ENCODE results near the gene TNKS2. TPM values are rescaled to one million over a fixed set of nuclear protein-coding genes. Genes with fewer than 3 reads are reported as not detected.

TNKS2 gene
- total and polyA plus RNA-seq, 2 of the 13 experiments (the other 11 are each of a cell fraction or from before 2014, with no cell fraction given), result 15.2 to 19.4 TPM

DNA sequence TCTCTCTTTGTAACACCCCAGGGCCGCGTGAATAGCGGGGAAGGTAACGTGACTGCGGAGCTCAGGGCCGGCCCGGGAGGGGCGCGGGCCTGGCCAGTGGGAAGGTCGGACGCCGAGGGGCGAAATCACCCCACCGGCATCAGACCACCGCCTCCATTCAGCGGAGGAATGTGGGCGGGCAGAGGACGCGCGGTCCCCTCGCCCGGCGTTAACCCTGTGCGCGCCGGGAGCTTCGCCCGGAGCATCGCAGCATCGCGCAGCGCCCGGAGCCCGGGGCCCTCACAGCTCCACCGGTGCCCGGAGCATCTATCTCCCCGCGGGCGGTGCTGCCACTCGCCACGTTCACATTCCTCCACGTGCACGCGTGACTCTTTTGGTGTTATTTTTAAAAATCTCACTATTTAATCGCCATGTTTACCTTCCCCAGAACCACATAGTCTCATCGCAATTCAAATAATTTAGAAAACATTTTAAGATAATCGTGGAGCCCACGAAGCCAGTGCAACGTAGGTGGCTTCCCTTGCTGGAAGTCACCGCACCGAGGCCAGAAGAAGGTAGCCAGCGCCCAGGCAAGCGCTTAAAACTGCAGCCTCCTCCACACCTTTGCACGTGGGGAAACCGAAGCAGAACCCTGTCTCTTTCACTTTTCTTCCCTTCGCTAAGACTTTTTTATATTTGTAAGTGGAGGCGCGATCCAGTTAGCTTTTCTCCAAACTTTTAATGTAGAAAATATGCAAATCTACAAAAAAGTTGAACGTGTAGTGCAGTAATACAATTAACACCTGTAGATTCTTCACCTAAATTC is 89.2 kb downstream of the TNKS2 start (continued):
- TF ChIP-seq HES4 (CRISPR knock-in tag; IDR thresholded peaks at IDR 0.05; ENCODE audit: borderline replicate concordance) (peak; percentile 76), TBX2 (CRISPR knock-in tag; IDR thresholded peaks at IDR 0.05; ENCODE audit: borderline replicate concordance) (peak; percentile 79; the same call in 1 of the 2 replicates), ZNF780A (CRISPR knock-in tag; IDR thresholded peaks at IDR 0.05) (no peak), ZNF331 (CRISPR knock-in tag; IDR thresholded peaks at IDR 0.05) (peak; percentile 28; the same call in 1 of the 2 replicates), ZNF782 (CRISPR knock-in tag; IDR thresholded peaks at IDR 0.05; ENCODE audit: borderline replicate concordance) (peak; percentile 48; the same call in 1 of the 2 replicates), DR1 (CRISPR knock-in tag; IDR thresholded peaks at IDR 0.05) (no peak), ETV6 (CRISPR knock-in tag; conservative IDR thresholded peaks at IDR 0.05) (no peak; the same call in 1 of the 2 replicates), SP1 (IDR thresholded peaks at IDR 0.05) (no peak), SP1 (CRISPR knock-in tag; IDR thresholded peaks at IDR 0.05) (peak; percentile 58), FOXO1 (CRISPR knock-in tag; IDR thresholded peaks at IDR 0.05) (peak; percentile 34; the same call in 1 of the 2 replicates), ZMYM3 (CRISPR knock-in tag; IDR thresholded peaks at IDR 0.05) (peak; percentile 59; the same call in 1 of the 2 replicates), ZNF776 (CRISPR knock-in tag; IDR thresholded peaks at IDR 0.05) (peak; percentile 51; the same call in 1 of the 2 replicates), RBFOX2 (IDR thresholded peaks at IDR 0.05; ENCODE audit: low read depth, low read length) (0 out of 2 replicates have a peak, but pooled peaks have one; percentile 25), ATF7 (IDR thresholded peaks at IDR 0.05) (no peak), ATF7 (CRISPR knock-in tag; IDR thresholded peaks at IDR 0.05) (no peak), ZNF446 (CRISPR knock-in tag; IDR thresholded peaks at IDR 0.05) (peak; percentile 77; the same call in 1 of the 2 replicates), GABPB1 (CRISPR knock-in tag; IDR thresholded peaks at IDR 0.05) (peak; percentile 57; the same call in 1 of the 2 replicates)
- TF ChIP-seq, protein P1, sequence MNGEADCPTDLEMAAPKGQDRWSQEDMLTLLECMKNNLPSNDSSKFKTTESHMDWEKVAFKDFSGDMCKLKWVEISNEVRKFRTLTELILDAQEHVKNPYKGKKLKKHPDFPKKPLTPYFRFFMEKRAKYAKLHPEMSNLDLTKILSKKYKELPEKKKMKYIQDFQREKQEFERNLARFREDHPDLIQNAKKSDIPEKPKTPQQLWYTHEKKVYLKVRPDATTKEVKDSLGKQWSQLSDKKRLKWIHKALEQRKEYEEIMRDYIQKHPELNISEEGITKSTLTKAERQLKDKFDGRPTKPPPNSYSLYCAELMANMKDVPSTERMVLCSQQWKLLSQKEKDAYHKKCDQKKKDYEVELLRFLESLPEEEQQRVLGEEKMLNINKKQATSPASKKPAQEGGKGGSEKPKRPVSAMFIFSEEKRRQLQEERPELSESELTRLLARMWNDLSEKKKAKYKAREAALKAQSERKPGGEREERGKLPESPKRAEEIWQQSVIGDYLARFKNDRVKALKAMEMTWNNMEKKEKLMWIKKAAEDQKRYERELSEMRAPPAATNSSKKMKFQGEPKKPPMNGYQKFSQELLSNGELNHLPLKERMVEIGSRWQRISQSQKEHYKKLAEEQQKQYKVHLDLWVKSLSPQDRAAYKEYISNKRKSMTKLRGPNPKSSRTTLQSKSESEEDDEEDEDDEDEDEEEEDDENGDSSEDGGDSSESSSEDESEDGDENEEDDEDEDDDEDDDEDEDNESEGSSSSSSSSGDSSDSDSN (CRISPR knock-in tag; IDR thresholded peaks at IDR 0.05), result peak; percentile 72
- TF ChIP-seq, protein P2, sequence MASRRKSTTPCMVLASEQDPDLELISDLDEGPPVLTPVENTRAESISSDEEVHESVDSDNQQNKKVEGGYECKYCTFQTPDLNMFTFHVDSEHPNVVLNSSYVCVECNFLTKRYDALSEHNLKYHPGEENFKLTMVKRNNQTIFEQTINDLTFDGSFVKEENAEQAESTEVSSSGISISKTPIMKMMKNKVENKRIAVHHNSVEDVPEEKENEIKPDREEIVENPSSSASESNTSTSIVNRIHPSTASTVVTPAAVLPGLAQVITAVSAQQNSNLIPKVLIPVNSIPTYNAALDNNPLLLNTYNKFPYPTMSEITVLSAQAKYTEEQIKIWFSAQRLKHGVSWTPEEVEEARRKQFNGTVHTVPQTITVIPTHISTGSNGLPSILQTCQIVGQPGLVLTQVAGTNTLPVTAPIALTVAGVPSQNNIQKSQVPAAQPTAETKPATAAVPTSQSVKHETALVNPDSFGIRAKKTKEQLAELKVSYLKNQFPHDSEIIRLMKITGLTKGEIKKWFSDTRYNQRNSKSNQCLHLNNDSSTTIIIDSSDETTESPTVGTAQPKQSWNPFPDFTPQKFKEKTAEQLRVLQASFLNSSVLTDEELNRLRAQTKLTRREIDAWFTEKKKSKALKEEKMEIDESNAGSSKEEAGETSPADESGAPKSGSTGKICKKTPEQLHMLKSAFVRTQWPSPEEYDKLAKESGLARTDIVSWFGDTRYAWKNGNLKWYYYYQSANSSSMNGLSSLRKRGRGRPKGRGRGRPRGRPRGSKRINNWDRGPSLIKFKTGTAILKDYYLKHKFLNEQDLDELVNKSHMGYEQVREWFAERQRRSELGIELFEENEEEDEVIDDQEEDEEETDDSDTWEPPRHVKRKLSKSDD (CRISPR knock-in tag; IDR thresholded peaks at IDR 0.05; ENCODE audit: low read depth), result no peak
- TF ChIP-seq, protein P3, sequence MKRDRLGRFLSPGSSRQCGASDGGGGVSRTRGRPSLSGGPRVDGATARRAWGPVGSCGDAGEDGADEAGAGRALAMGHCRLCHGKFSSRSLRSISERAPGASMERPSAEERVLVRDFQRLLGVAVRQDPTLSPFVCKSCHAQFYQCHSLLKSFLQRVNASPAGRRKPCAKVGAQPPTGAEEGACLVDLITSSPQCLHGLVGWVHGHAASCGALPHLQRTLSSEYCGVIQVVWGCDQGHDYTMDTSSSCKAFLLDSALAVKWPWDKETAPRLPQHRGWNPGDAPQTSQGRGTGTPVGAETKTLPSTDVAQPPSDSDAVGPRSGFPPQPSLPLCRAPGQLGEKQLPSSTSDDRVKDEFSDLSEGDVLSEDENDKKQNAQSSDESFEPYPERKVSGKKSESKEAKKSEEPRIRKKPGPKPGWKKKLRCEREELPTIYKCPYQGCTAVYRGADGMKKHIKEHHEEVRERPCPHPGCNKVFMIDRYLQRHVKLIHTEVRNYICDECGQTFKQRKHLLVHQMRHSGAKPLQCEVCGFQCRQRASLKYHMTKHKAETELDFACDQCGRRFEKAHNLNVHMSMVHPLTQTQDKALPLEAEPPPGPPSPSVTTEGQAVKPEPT (CRISPR knock-in tag; IDR thresholded peaks at IDR 0.05; ENCODE audit: low read depth), result 0 out of 2 replicates have a peak, but pooled peaks have one; percentile 41
- TF ChIP-seq, protein P4, sequence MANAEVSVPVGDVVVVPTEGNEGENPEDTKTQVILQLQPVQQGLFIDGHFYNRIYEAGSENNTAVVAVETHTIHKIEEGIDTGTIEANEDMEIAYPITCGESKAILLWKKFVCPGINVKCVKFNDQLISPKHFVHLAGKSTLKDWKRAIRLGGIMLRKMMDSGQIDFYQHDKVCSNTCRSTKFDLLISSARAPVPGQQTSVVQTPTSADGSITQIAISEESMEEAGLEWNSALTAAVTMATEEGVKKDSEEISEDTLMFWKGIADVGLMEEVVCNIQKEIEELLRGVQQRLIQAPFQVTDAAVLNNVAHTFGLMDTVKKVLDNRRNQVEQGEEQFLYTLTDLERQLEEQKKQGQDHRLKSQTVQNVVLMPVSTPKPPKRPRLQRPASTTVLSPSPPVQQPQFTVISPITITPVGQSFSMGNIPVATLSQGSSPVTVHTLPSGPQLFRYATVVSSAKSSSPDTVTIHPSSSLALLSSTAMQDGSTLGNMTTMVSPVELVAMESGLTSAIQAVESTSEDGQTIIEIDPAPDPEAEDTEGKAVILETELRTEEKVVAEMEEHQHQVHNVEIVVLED (CRISPR knock-in tag; IDR thresholded peaks at IDR 0.05; ENCODE audit: borderline replicate concordance), result peak; percentile 46; the same call in 1 of the 2 replicates
